HFFc6 (cell line): ENCODE results near the gene STXBP2. TPM values are rescaled to one million over a fixed set of nuclear protein-coding genes. Genes with fewer than 3 reads are reported as not detected.

ENCODE experiments used
- DNase-seq: peaks from one replicate; pipeline ENCODE4 v3.0.0-alpha.2; 2018
- H3K27ac Mint-ChIP-seq: 2 replicates; pipeline ENCODE4 v1.8.0; 2020; ENCODE audit warnings: mild to moderate bottlenecking, mixed read lengths
- H3K27me3 Mint-ChIP-seq: 2 replicates; pipeline ENCODE4 v1.8.0; 2021; ENCODE audit warnings: mild to moderate bottlenecking, moderate library complexity, mixed read lengths; ENCODE audit not compliant: insufficient read depth
- H3K36me3 Mint-ChIP-seq: 2 replicates; pipeline ENCODE4 v1.8.0; 2021; ENCODE audit warnings: low read depth, mixed read lengths
- H3K4me1 Mint-ChIP-seq: 2 replicates; pipeline ENCODE4 v1.8.0; 2020; ENCODE audit warnings: low read depth, mixed read lengths
- H3K4me3 Mint-ChIP-seq: 2 replicates; pipeline ENCODE4 v1.8.0; 2020; ENCODE audit warnings: mild to moderate bottlenecking, moderate library complexity, mixed read lengths
- H3K9me3 Mint-ChIP-seq: 2 replicates; pipeline ENCODE4 v1.8.0; 2020; ENCODE audit warnings: mild to moderate bottlenecking, mixed read lengths
- CTCF ChIP-seq: fragments of 200-600 bp; sonication (generic); IDR thresholded peaks from 2 replicates; pipeline ENCODE4 v1.5.0; 2021; ENCODE audit warnings: antibody characterized with exemption, mild to moderate bottlenecking
- total RNA-seq, 6 experiments: library from RNA; stranded (reverse); fragmentation: NEBNext Ultra II Directional; extraction: Animal tissue kit (Norgen Biotek cat#: 25700); gene quantifications; 2 replicates in 1 of 6; 3 replicates in 5 of 6; pipeline ENCODE4 v1.2.3, GENCODE V29; 2021

The STXBP2 gene
- total RNA-seq, 6 experiments from 2014 or later, result 1.8 to 6.7 (median 4.4) TPM

GRCh38 chr19:7665076-7665475 lies 28.2 kb downstream of the STXBP2 start:
- no peak for TF ChIP-seq CTCF
- Mint-ChIP-seq H3K4me1 (0 out of 2 replicates have a peak, but pooled peaks cover 5% of the 10 kb centered on the region), H3K27me3 (peaks cover 30% of the 10 kb centered on the region), H3K4me3 (no peak overlapping the region), H3K36me3 (no peaks in the 10 kb centered on the region), H3K27ac (no peak overlapping the region), H3K9me3 (no peaks in the 10 kb centered on the region)
- peak; percentile 11 for DNase-seq

GRCh38 chr19:7668842-7669241 lies 31.9 kb downstream of the STXBP2 start, which contains the start of gene RETN:
RETN (plus strand) TSS chr19:7669049; CDS start chr19:7669327, 278 bp downstream.
- Mint-ChIP-seq H3K27me3 (peaks cover 21% of the 10 kb centered on the region), H3K27ac (no peak within 1 kb of the TSS), H3K4me1 (0 out of 2 replicates have a peak, but pooled peaks cover 5% of the 10 kb centered on the region), H3K9me3 (peaks cover 2% of the 10 kb centered on the region; the same call in 1 of the 2 replicates), H3K4me3 (no peak within 1 kb of the TSS), H3K36me3 (peaks cover 1% of the 10 kb centered on the region)
- TF ChIP-seq CTCF, result no peak
- DNase-seq, result no peak

- no peak overlapping the region for H3K4me3 Mint-ChIP-seq
- peaks cover 7% of the 10 kb centered on the region for H3K36me3 Mint-ChIP-seq
Observed at GRCh38 chr19:7669641-7670040, 32.7 kb downstream of the STXBP2 start.

GRCh38 chr19:7670150-7670783 lies 33.4 kb downstream of the STXBP2 start:
- peaks cover 10% of the 10 kb centered on the region for H3K9me3 Mint-ChIP-seq
- peaks cover 18% of the 10 kb centered on the region for H3K27me3 Mint-ChIP-seq
- DNase-seq, result no peak
- H3K4me3 Mint-ChIP-seq, result no peak overlapping the region; the same call in 1 of the 2 replicates
- H3K36me3 Mint-ChIP-seq, result peaks cover 7% of the 10 kb centered on the region
- H3K4me1 Mint-ChIP-seq, result peaks cover 12% of the 10 kb centered on the region
- TF ChIP-seq CTCF, result no peak
- H3K27ac Mint-ChIP-seq, result no peak overlapping the region

More at GRCh38 chr19:7669641-7670040, 32.7 kb downstream of the STXBP2 start:
- no peak for TF ChIP-seq CTCF
- Mint-ChIP-seq H3K4me1 (peaks cover 11% of the 10 kb centered on the region), H3K27ac (no peak overlapping the region), H3K27me3 (peaks cover 18% of the 10 kb centered on the region), H3K9me3 (peaks cover 10% of the 10 kb centered on the region)
- DNase-seq, result no peak

GRCh38 chr19:7670790-7671189 lies 33.9 kb downstream of the STXBP2 start:
- DNase-seq, result no peak
- no peak for TF ChIP-seq CTCF
- peaks cover 18% of the 10 kb centered on the region for H3K27me3 Mint-ChIP-seq
- H3K4me1 Mint-ChIP-seq, result peaks cover 8% of the 10 kb centered on the region
- peaks cover 7% of the 10 kb centered on the region for H3K36me3 Mint-ChIP-seq
- no peak overlapping the region for H3K27ac Mint-ChIP-seq
- H3K9me3 Mint-ChIP-seq, result peaks cover 10% of the 10 kb centered on the region
- H3K4me3 Mint-ChIP-seq, result no peak overlapping the region
